ENCODE data around the gene MUS81.

The MUS81 gene

GRCh38 chr11:65852508-65853245 lies 7.6 kb upstream of the MUS81 start:
- no peak overlapping the region for H3K27ac Mint-ChIP-seq
- peaks cover 8% of the 10 kb centered on the region for H3K9me3 Mint-ChIP-seq
- no peak overlapping the region for H3K4me3 Mint-ChIP-seq
- H3K27me3 Mint-ChIP-seq (ENCODE audit: low read depth), result no peaks in the 10 kb centered on the region
- peaks cover 65% of the 10 kb centered on the region for H3K36me3 Mint-ChIP-seq (ENCODE audit: low read depth)
- H3K4me1 Mint-ChIP-seq (ENCODE audit: low read depth), result peaks cover 28% of the 10 kb centered on the region
- no peak for DNase-seq (ENCODE audit: low spot score)

GRCh38 chr11:65853246-65853979 lies 6.8 kb upstream of the MUS81 start:
- H3K4me3 Mint-ChIP-seq, result peak overlapping the region; percentile 15

GRCh38 chr11:65854161-65854592 lies 6.1 kb upstream of the MUS81 start:
- Mint-ChIP-seq H3K9me3 (peaks cover 8% of the 10 kb centered on the region), H3K4me1 (ENCODE audit: low read depth) (peaks cover 35% of the 10 kb centered on the region), H3K4me3 (peak overlapping the region; percentile 71), H3K36me3 (ENCODE audit: low read depth) (peaks cover 66% of the 10 kb centered on the region), H3K27ac (no peak overlapping the region), H3K27me3 (ENCODE audit: low read depth) (no peaks in the 10 kb centered on the region)
- no peak for DNase-seq (ENCODE audit: low spot score)

More at GRCh38 chr11:65853246-65853979, 6.8 kb upstream of the MUS81 start:
- Mint-ChIP-seq H3K9me3 (peaks cover 8% of the 10 kb centered on the region), H3K4me1 (ENCODE audit: low read depth) (peaks cover 31% of the 10 kb centered on the region), H3K27me3 (ENCODE audit: low read depth) (no peaks in the 10 kb centered on the region), H3K36me3 (ENCODE audit: low read depth) (peaks cover 66% of the 10 kb centered on the region), H3K27ac (no peak overlapping the region)
- DNase-seq (ENCODE audit: low spot score), result no peak

- peak overlapping the region; percentile 91 for H3K4me3 Mint-ChIP-seq
- peaks cover 8% of the 10 kb centered on the region for H3K9me3 Mint-ChIP-seq
- no peaks in the 10 kb centered on the region for H3K27me3 Mint-ChIP-seq (ENCODE audit: low read depth)
- H3K36me3 Mint-ChIP-seq (ENCODE audit: low read depth), result peaks cover 64% of the 10 kb centered on the region
- no peak for DNase-seq (ENCODE audit: low spot score)
- peak overlapping the region; percentile 63 for H3K27ac Mint-ChIP-seq
- peaks cover 40% of the 10 kb centered on the region for H3K4me1 Mint-ChIP-seq (ENCODE audit: low read depth)
These were observed 5.1 kb upstream of the MUS81 start for GRCh38 chr11:65854852-65855837.

- no peak for DNase-seq (ENCODE audit: low spot score)
- H3K27ac Mint-ChIP-seq, result peak overlapping the region; percentile 72
- H3K9me3 Mint-ChIP-seq, result peaks cover 8% of the 10 kb centered on the region
- peaks cover 58% of the 10 kb centered on the region for H3K36me3 Mint-ChIP-seq (ENCODE audit: low read depth)
- peak overlapping the region; percentile 91 for H3K4me3 Mint-ChIP-seq
- no peaks in the 10 kb centered on the region for H3K27me3 Mint-ChIP-seq (ENCODE audit: low read depth)
- peaks cover 40% of the 10 kb centered on the region for H3K4me1 Mint-ChIP-seq (ENCODE audit: low read depth)
These were observed 4.3 kb upstream of the MUS81 start for GRCh38 chr11:65855927-65856363.

- Mint-ChIP-seq H3K36me3 (ENCODE audit: low read depth) (peaks cover 57% of the 10 kb centered on the region), H3K4me1 (ENCODE audit: low read depth) (peaks cover 44% of the 10 kb centered on the region)
These were observed 3.3 kb upstream of the MUS81 start for GRCh38 chr11:65856689-65857499.

GRCh38 chr11:65857500-65857852 lies 2.8 kb upstream of the MUS81 start:
- no peak for DNase-seq (ENCODE audit: low spot score)
- H3K27me3 Mint-ChIP-seq (ENCODE audit: low read depth), result no peaks in the 10 kb centered on the region
- peaks cover 54% of the 10 kb centered on the region for H3K36me3 Mint-ChIP-seq (ENCODE audit: low read depth)
- H3K27ac Mint-ChIP-seq, result peak overlapping the region; percentile 76
- peak overlapping the region; percentile 91 for H3K4me3 Mint-ChIP-seq
- peaks cover 45% of the 10 kb centered on the region for H3K4me1 Mint-ChIP-seq (ENCODE audit: low read depth)
- no peaks in the 10 kb centered on the region for H3K9me3 Mint-ChIP-seq

More at GRCh38 chr11:65856689-65857499, 3.3 kb upstream of the MUS81 start:
- DNase-seq (ENCODE audit: low spot score), result peak; percentile 84
- Mint-ChIP-seq H3K9me3 (peaks cover 3% of the 10 kb centered on the region), H3K27me3 (ENCODE audit: low read depth) (no peaks in the 10 kb centered on the region), H3K27ac (peak overlapping the region; percentile 72), H3K4me3 (peak overlapping the region; percentile 91)

DNA sequence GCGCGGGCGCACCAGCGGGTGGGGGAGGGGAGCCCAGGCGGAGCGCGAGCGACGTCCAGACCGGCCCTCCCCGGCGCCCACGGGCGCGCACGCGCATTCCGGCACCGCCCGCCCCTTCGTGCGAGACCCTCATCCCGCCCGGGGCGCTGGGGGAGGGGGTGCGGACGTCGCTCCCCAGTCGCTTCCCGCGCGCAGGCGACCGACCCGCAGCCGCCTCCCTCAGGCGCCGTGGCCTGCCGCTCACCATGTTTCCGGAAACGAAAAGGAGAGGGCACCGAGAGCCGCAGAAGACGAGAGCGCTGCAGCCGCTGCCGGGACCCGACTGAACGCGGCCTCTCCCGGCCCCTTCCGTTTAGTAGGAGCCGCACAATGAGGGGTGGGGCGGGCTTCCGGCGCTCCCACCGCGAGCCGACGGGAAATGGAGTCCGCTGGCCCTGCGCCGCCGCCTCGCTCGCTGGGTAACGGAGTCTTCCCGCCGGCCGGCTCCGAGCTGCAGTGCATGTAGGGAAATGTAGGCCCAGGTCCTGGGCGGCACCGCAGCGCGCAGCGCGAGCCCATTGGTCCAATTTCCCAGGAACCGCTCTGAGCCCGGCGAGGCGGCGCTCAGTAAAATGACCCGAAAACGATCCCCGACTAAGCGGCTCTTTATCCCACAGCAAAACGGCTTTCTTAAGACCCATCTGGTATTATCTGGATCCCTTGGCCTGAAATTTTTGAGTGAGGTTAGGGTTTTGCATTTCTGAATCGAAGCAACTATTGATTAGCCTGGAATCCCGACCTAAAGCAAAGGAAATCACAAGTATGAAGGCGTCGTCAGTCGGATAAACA lies 2.2 kb upstream of the MUS81 start, which contains the start of gene CFL1:
TSS of gene CFL1 (minus strand) at position 328 of the 828 bp plus-strand sequence. CDS start at position 247, 81 bp downstream.
- H3K27ac Mint-ChIP-seq, result peak within 1 kb of the TSS; percentile 98
- peaks cover 57% of the 10 kb centered on the region for H3K36me3 Mint-ChIP-seq (ENCODE audit: low read depth)
- H3K4me1 Mint-ChIP-seq (ENCODE audit: low read depth), result peaks cover 50% of the 10 kb centered on the region
- H3K27me3 Mint-ChIP-seq (ENCODE audit: low read depth), result no peaks in the 10 kb centered on the region
- no peaks in the 10 kb centered on the region for H3K9me3 Mint-ChIP-seq
- DNase-seq (ENCODE audit: low spot score), result peak; percentile 99
- peak within 1 kb of the TSS; percentile 91 for H3K4me3 Mint-ChIP-seq

GRCh38 chr11:65858681-65859087 lies 1.5 kb upstream of the MUS81 start:
- peaks cover 48% of the 10 kb centered on the region for H3K4me1 Mint-ChIP-seq (ENCODE audit: low read depth)
- no peak for DNase-seq (ENCODE audit: low spot score)
- H3K36me3 Mint-ChIP-seq (ENCODE audit: low read depth), result peaks cover 56% of the 10 kb centered on the region
- no peaks in the 10 kb centered on the region for H3K9me3 Mint-ChIP-seq
- no peaks in the 10 kb centered on the region for H3K27me3 Mint-ChIP-seq (ENCODE audit: low read depth)
- peak overlapping the region; percentile 91 for H3K4me3 Mint-ChIP-seq
- H3K27ac Mint-ChIP-seq, result peak overlapping the region; percentile 98

DNA sequence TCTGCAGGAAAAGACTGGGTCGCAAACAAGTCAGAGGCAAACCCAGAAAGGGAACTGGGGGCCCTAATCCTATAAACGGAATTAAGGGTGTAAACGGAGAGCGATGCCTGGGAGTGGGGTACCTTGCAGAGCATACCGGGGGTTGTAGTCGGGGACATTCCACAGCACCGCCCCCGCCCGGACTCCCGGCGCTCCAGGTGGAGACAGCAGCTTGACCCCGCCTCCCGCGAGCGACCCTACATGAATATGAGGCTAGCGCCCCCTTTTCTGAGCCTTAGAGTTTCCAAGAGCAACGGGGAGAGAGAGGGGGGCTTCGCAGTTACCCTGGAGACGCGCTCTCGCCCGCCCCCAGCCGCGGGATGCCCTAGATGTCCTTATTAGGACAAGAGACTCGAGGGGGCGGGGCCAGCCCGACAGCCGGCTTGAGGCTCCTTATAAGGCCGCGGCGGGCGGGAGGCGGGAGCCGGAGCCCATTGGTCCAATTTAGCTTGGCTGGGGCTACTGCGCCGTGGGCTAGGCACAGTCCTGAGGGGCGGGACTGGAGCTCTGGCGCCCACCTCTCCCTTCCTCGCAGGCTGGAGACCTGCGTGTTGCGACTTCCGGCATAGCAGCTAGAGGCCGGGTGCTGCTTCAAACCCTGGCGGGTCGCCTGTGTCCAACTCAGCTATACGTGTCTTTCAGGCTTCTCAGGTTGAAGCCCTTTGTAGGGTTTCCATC lies 980 bp upstream of the MUS81 start:
- no peaks in the 10 kb centered on the region for H3K9me3 Mint-ChIP-seq
- no peaks in the 10 kb centered on the region for H3K27me3 Mint-ChIP-seq (ENCODE audit: low read depth)
- H3K36me3 Mint-ChIP-seq (ENCODE audit: low read depth), result peaks cover 53% of the 10 kb centered on the region
- peak overlapping the region; percentile 91 for H3K4me3 Mint-ChIP-seq
- H3K4me1 Mint-ChIP-seq (ENCODE audit: low read depth), result peaks cover 47% of the 10 kb centered on the region
- peak overlapping the region; percentile 98 for H3K27ac Mint-ChIP-seq
- peak; percentile 99 for DNase-seq (ENCODE audit: low spot score)

- Mint-ChIP-seq H3K36me3 (ENCODE audit: low read depth) (peaks cover 49% of the 10 kb centered on the region), H3K4me1 (ENCODE audit: low read depth) (peaks cover 41% of the 10 kb centered on the region), H3K27ac (peak overlapping the region; percentile 98), H3K9me3 (no peaks in the 10 kb centered on the region), H3K4me3 (peak overlapping the region; percentile 91), H3K27me3 (ENCODE audit: low read depth) (no peaks in the 10 kb centered on the region)
- DNase-seq (ENCODE audit: low spot score), result no peak
These were observed 388 bp upstream of the MUS81 start for GRCh38 chr11:65859812-65860277.

DNA sequence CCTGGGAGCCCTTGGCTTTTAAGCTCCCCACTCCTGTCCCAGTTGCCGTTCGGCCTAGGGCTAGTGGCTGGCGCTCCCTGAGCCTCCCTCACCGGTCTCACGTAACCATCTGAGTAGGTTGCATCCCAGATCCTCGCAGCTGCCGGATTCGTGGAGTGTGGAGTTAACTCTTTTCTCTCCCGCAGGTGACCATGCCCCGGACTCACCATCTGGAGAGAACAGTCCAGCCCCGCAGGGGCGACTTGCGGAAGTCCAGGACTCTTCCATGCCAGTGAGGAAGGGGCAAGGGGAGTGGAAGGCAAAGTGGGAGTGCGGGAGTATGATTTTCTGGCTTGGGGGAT lies 902 bp downstream of the MUS81 start:
- no peaks in the 10 kb centered on the region for H3K9me3 Mint-ChIP-seq
- H3K4me3 Mint-ChIP-seq, result peak overlapping the region; percentile 91
- H3K36me3 Mint-ChIP-seq (ENCODE audit: low read depth), result peaks cover 49% of the 10 kb centered on the region
- peaks cover 36% of the 10 kb centered on the region for H3K4me1 Mint-ChIP-seq (ENCODE audit: low read depth)
- no peaks in the 10 kb centered on the region for H3K27me3 Mint-ChIP-seq (ENCODE audit: low read depth)
- H3K27ac Mint-ChIP-seq, result peak overlapping the region; percentile 93
- DNase-seq (ENCODE audit: low spot score), result no peak

All from T-helper 2 cell treated with Interferon-gamma antibody and Interleukin-4, amounts not matched to agents 5 μg/mL and 100 μg/mL, for 36 hours (primary cell).